WERI-Rb-1 (cell line): Measurements from ENCODE around the gene SGPL1.
"Not testable (repeated sequence)": the region's sequence is repeated elsewhere in the genome, so short reads cannot be mapped to it uniquely, and the experiment has no call there.

Source experiments
- DNase-seq: peaks from one replicate; pipeline ENCODE4 v3.0.0-alpha.2; 2020
- H3K27ac ChIP-seq: fragments of 250-450 bp; sonication (Bioruptor Pico); 2 replicates; pipeline ENCODE4 v1.5.1; 2020; ENCODE audit warnings: mild to moderate bottlenecking, moderate library complexity
- H3K27me3 ChIP-seq: fragments of 250-450 bp; sonication (Bioruptor Pico); 2 replicates; pipeline ENCODE4 v1.5.1; 2021; ENCODE audit warnings: mild to moderate bottlenecking, low read depth, moderate library complexity; ENCODE audit not compliant: insufficient read depth, severe bottlenecking
- H3K36me3 ChIP-seq: fragments of 250-450 bp; sonication (Bioruptor Pico); 2 replicates; pipeline ENCODE4 v1.5.1; 2020; ENCODE audit warnings: mild to moderate bottlenecking, moderate library complexity
- H3K4me3 ChIP-seq: 2 replicates; pipeline ENCODE4 v1.5.1; 2011; ENCODE audit warnings: low read depth, mild to moderate bottlenecking, control low read depth, low read length
- H3K9me3 ChIP-seq: fragments of 250-450 bp; sonication (Bioruptor Pico); 2 replicates; pipeline ENCODE4 v1.5.1; 2021; ENCODE audit warnings: mild to moderate bottlenecking, moderate library complexity; ENCODE audit not compliant: severe bottlenecking
- TF ChIP-seq, protein P1 (sequence below): IDR thresholded peaks from 2 replicates; pipeline ENCODE4 v1.5.1; 2011; ENCODE audit warnings: low read depth, mild to moderate bottlenecking, control low read depth, inconsistent platforms, low read length

The SGPL1 gene, protein sequence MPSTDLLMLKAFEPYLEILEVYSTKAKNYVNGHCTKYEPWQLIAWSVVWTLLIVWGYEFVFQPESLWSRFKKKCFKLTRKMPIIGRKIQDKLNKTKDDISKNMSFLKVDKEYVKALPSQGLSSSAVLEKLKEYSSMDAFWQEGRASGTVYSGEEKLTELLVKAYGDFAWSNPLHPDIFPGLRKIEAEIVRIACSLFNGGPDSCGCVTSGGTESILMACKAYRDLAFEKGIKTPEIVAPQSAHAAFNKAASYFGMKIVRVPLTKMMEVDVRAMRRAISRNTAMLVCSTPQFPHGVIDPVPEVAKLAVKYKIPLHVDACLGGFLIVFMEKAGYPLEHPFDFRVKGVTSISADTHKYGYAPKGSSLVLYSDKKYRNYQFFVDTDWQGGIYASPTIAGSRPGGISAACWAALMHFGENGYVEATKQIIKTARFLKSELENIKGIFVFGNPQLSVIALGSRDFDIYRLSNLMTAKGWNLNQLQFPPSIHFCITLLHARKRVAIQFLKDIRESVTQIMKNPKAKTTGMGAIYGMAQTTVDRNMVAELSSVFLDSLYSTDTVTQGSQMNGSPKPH

GRCh38 chr10:70815504-70816219 is at the start of gene SGPL1:
Gene SGPL1, plus strand, starts transcription at chr10:70815948. Its CDS starts 906 bp downstream, at chr10:70816854.
- DNase-seq: peak; percentile 84
- TF ChIP-seq, protein P1, sequence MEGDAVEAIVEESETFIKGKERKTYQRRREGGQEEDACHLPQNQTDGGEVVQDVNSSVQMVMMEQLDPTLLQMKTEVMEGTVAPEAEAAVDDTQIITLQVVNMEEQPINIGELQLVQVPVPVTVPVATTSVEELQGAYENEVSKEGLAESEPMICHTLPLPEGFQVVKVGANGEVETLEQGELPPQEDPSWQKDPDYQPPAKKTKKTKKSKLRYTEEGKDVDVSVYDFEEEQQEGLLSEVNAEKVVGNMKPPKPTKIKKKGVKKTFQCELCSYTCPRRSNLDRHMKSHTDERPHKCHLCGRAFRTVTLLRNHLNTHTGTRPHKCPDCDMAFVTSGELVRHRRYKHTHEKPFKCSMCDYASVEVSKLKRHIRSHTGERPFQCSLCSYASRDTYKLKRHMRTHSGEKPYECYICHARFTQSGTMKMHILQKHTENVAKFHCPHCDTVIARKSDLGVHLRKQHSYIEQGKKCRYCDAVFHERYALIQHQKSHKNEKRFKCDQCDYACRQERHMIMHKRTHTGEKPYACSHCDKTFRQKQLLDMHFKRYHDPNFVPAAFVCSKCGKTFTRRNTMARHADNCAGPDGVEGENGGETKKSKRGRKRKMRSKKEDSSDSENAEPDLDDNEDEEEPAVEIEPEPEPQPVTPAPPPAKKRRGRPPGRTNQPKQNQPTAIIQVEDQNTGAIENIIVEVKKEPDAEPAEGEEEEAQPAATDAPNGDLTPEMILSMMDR: peak; percentile 92
- no peaks in the 10 kb centered on the region for H3K9me3 ChIP-seq
- no peaks in the 10 kb centered on the region for H3K27me3 ChIP-seq
- peaks cover 33% of the 10 kb centered on the region for H3K36me3 ChIP-seq
- H3K27ac ChIP-seq: peak within 1 kb of the TSS; percentile 89
- peak within 1 kb of the TSS; percentile 60 for H3K4me3 ChIP-seq

DNA sequence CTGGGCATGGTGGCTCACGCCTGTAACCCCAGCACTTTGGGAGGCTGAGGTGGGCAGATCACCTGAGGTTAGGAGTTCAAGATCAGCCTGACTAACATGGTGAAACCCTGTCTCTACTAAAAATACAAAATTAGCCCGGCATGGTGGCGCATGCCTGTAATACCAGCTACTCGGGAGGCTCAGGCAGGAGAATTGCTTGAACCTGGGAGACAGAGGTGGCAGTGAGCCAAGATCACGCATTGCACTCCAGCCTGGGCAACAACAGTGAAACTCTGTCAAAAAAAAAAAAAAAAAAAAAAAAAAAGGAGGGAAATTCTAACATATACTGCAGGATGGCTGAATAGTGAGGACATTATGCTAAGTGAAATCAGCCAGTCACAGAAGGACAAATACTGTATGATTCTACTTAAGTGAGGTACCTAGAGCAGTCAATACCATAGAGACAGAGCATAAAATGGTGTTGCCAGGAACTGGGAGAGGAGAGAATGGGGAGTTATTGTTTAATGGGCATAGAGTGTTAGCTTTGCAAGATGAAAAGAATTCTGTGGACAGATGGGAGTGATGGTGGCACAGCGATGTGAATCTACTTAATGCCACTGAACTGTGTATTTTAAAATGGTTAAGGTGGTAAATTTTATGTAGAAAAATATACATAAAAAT is 47.6 kb upstream of the SGPL1 start:
- not testable (repeated sequence) for H3K27ac ChIP-seq, H3K4me3 ChIP-seq, H3K9me3 ChIP-seq, H3K36me3 ChIP-seq, H3K27me3 ChIP-seq, DNase-seq

DNA sequence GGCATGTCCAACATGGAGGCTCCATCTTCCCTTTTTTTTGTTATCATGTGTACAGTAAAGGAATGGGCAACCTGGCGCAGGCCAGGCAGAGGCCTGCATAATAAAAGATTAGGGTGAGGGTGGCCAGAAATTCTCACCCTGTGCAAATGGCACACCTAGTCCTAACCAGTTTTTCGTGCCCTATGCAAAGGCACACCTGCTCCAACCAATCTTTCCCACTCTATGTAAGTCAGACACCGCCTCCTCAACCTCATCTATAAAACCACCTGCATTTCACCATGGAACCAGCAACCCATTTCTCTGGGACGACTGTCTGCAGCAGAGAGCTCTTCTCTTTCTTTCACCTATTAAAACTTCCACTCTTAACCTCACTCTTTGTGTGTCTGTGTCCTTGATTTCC is 46.6 kb upstream of the SGPL1 start:
- no peaks in the 10 kb centered on the region for H3K27me3 ChIP-seq

GRCh38 chr10:70770001-70770400 is 45.7 kb upstream of the SGPL1 start:
- Histone ChIP-seq H3K27ac (no peak overlapping the region), H3K27me3 (no peaks in the 10 kb centered on the region), H3K4me3 (no peak overlapping the region), H3K9me3 (peaks cover 8% of the 10 kb centered on the region), H3K36me3 (no peaks in the 10 kb centered on the region)
- DNase-seq: no peak
- TF ChIP-seq, protein P1: no peak

More for the DNA sequence above, 46.6 kb upstream of the SGPL1 start:
- H3K36me3 ChIP-seq: no peaks in the 10 kb centered on the region
- peaks cover 8% of the 10 kb centered on the region for H3K9me3 ChIP-seq
- no peak overlapping the region for H3K4me3 ChIP-seq
- TF ChIP-seq, protein P1: no peak
- DNase-seq: no peak
- H3K27ac ChIP-seq: no peak overlapping the region

GRCh38 chr10:70770516-70770915 is 45.2 kb upstream of the SGPL1 start:
- not testable (repeated sequence) for H3K9me3 ChIP-seq, H3K27ac ChIP-seq, H3K36me3 ChIP-seq, H3K27me3 ChIP-seq, H3K4me3 ChIP-seq, DNase-seq

DNA sequence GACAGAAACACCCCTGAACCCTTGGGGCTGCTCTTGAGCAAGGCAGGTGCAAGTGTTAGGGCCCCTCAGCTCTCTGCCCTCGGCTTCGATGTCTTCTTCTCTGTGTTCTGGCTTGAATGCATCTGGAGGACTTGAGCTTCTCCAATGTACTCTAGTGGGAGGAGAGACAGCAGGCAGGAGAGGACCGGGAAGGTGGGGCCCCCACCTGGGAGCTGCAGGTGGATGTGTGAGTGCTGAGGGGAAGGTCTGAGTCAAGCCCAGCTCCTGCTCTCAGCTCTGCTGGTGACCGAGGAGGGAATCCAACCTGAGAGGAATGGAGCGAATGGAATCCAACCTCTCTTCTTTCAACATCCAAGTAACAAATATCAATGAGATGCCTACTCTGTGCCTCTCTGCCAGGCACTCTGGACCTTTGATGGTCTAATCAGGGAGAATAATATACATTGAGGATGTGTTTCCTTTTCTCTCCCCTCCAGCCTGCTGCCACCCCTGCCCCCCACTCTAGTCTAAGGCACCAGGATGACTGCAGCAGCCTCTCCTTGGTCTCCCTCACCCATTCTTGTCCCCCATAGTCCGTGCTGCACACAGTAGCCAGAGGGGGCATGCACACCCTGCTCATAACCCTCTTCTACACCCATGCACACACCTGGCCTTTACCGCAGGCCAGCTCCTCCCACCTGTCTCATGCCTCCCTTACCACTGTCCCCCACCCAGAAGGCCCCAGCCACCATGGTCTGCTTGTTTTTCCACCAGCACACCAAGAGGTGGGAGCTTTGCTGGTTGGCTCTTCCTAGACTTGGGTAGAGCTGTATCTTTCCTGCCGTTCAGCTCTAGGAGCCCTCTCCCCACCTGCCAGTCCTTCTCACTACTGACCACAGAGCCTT is 44.2 kb upstream of the SGPL1 start:
- H3K27me3 ChIP-seq: no peaks in the 10 kb centered on the region
- no peaks in the 10 kb centered on the region for H3K36me3 ChIP-seq
- no peaks in the 10 kb centered on the region for H3K9me3 ChIP-seq
- TF ChIP-seq, protein P1: 0 out of 2 replicates have a peak, but pooled peaks have one; percentile 1
- no peak overlapping the region for H3K27ac ChIP-seq
- H3K4me3 ChIP-seq: no peak overlapping the region
- no peak for DNase-seq
